HEK293T (cell line): Measurements from ENCODE around the gene MAPRE2.

ENCODE experiments used
- ARNT ChIP-seq: fragments of 450-650 bp; IDR thresholded peaks from 2 replicates; pipeline ENCODE4 v1.6.1; 2017; ENCODE audit warnings: mild to moderate bottlenecking
- BHLHE40 ChIP-seq: fragments of 450-650 bp; IDR thresholded peaks from 2 replicates; pipeline ENCODE4 v1.6.1; 2016; ENCODE audit warnings: mild to moderate bottlenecking, moderate library complexity, borderline replicate concordance
- ELF4 ChIP-seq: fragments of 450-650 bp; IDR thresholded peaks from 2 replicates; pipeline ENCODE4 v1.6.1; 2017; ENCODE audit warnings: antibody characterized with exemption
- HDGF ChIP-seq: fragments of 450-650 bp; IDR thresholded peaks from 2 replicates; pipeline ENCODE4 v1.6.1; 2017; ENCODE audit warnings: antibody characterized with exemption, borderline replicate concordance
- PKNOX1 ChIP-seq: fragments of 450-650 bp; IDR thresholded peaks from 2 replicates; pipeline ENCODE4 v1.6.1; 2016
- TARDBP ChIP-seq: fragments of 450-650 bp; IDR thresholded peaks from 2 replicates; pipeline ENCODE4 v1.6.1; 2016

- TF ChIP-seq HDGF: no peak
- TF ChIP-seq ELF4: no peak
- no peak for TF ChIP-seq BHLHE40
- TF ChIP-seq ARNT: no peak
- TF ChIP-seq PKNOX1: no peak
- TF ChIP-seq TARDBP: no peak
Observed at GRCh38 chr18:35163721-35164120, 122.5 kb downstream of the MAPRE2 start.
